ENCODE data around the gene TRRAP.

The TRRAP gene

DNA sequence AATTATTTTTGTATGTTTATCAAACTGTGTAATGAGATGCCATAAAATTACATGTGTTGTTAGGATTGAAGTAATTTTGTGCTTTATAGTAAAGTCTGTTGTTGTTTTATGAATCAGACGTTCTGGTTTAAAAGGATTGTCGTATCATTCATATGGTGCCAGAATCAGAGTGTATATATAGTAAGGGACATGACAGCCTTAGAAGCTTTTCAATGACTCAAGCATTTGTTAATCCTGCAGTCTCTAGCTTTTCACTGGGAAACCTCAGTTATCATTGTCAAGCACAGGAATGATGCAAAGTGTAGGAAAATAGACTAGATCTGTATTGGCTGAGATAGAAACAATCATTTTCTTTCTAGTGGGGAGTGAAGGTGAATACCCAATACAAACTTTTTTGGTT is 57.5 kb downstream of the TRRAP start:
- no peak for DNase-seq (ENCODE audit: low read depth)
- TF ChIP-seq, protein P1, sequence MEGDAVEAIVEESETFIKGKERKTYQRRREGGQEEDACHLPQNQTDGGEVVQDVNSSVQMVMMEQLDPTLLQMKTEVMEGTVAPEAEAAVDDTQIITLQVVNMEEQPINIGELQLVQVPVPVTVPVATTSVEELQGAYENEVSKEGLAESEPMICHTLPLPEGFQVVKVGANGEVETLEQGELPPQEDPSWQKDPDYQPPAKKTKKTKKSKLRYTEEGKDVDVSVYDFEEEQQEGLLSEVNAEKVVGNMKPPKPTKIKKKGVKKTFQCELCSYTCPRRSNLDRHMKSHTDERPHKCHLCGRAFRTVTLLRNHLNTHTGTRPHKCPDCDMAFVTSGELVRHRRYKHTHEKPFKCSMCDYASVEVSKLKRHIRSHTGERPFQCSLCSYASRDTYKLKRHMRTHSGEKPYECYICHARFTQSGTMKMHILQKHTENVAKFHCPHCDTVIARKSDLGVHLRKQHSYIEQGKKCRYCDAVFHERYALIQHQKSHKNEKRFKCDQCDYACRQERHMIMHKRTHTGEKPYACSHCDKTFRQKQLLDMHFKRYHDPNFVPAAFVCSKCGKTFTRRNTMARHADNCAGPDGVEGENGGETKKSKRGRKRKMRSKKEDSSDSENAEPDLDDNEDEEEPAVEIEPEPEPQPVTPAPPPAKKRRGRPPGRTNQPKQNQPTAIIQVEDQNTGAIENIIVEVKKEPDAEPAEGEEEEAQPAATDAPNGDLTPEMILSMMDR (IDR thresholded peaks at IDR 0.05; ENCODE audit: control insufficient read depth, extremely low read depth, insufficient read depth): no peak
- H3K4me3 ChIP-seq (ENCODE audit: low read depth, low read length): no peak overlapping the region

GRCh38 chr7:98943336-98943735 is 65.0 kb downstream of the TRRAP start:
- TF ChIP-seq, protein P1 (IDR thresholded peaks at IDR 0.05; ENCODE audit: control insufficient read depth, extremely low read depth, insufficient read depth): no peak

GRCh38 chr7:98944386-98944785 is 66.1 kb downstream of the TRRAP start:
- H3K4me3 ChIP-seq (ENCODE audit: low read depth, low read length): no peak overlapping the region
- DNase-seq (ENCODE audit: low read depth): no peak
- TF ChIP-seq, protein P1 (IDR thresholded peaks at IDR 0.05; ENCODE audit: control insufficient read depth, extremely low read depth, insufficient read depth): no peak

More at GRCh38 chr7:98943336-98943735, 65.0 kb downstream of the TRRAP start:
- no peak overlapping the region for H3K4me3 ChIP-seq (ENCODE audit: low read depth, low read length)
- DNase-seq (ENCODE audit: low read depth): no peak

DNA sequence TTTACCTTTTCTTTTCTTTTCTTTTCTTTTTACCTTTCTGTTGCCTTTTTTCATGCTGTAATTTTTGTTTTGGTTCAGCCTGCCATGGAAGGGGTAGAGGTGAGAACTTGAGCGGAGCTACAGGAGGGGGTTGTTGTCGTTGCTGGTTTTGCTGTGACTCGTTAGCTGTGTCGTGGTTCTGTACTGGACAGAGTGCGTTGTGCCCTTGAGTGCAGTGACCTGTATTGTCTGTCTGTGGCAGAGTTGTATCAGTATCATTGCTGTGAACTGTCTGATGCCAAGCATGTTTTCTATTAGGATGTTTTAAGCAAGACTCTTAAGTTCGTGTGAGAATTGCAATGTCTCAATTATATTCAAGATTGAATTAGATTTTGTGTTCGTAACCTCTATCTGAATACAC is 67.5 kb downstream of the TRRAP start:
- H3K4me3 ChIP-seq (ENCODE audit: low read depth, low read length): no peak overlapping the region
- no peak for DNase-seq (ENCODE audit: low read depth)
- TF ChIP-seq, protein P1 (IDR thresholded peaks at IDR 0.05; ENCODE audit: control insufficient read depth, extremely low read depth, insufficient read depth): no peak

- H3K4me3 ChIP-seq (ENCODE audit: low read depth, low read length): no peak overlapping the region
- TF ChIP-seq, protein P1 (IDR thresholded peaks at IDR 0.05; ENCODE audit: control insufficient read depth, extremely low read depth, insufficient read depth): no peak
- no peak for DNase-seq (ENCODE audit: low read depth)
Measured at GRCh38 chr7:98946389-98946788, 68.1 kb downstream of the TRRAP start.

GRCh38 chr7:98949336-98950044 is 71.2 kb downstream of the TRRAP start:
- TF ChIP-seq, protein P1 (IDR thresholded peaks at IDR 0.05; ENCODE audit: control insufficient read depth, extremely low read depth, insufficient read depth): no peak
- DNase-seq (ENCODE audit: low read depth): no peak
- no peak overlapping the region for H3K4me3 ChIP-seq (ENCODE audit: low read depth, low read length)

- TF ChIP-seq, protein P1 (IDR thresholded peaks at IDR 0.05; ENCODE audit: control insufficient read depth, extremely low read depth, insufficient read depth): no peak
- no peak overlapping the region for H3K4me3 ChIP-seq (ENCODE audit: low read depth, low read length)
Measured at GRCh38 chr7:98955992-98956391, 77.7 kb downstream of the TRRAP start.

More at GRCh38 chr7:98955992-98956391, 77.7 kb downstream of the TRRAP start:
- no peak for DNase-seq (ENCODE audit: low read depth)

Data from LNCaP clone FGC (cell line).